Body of pancreas (tissue), 4 donors: Measurements from ENCODE around the gene SIRPA. TPM values are rescaled to one million over a fixed set of nuclear protein-coding genes. Genes with fewer than 3 reads are reported as not detected.

ENCODE experiments used
- ATAC-seq: fragments of 150-250 bp; one replicate; pipeline ENCODE4 v1.9.1; 2016
- DNase-seq, 4 donors: peaks; one replicate each; pipeline ENCODE4 v3.0.0-alpha.2; 2019
- H3K27ac ChIP-seq, 4 donors: fragments of 200-600 bp; sonication (generic); 1 replicate in 3 of 4; 2 replicates in 1 of 4; pipeline versions ENCODE4 v1.5.1 to v1.6.1; 2016 to 2019; ENCODE audit warnings: mild to moderate bottlenecking in 1 of 4, mixed read lengths in 1 of 4, moderate library complexity in 1 of 4
- H3K27me3 ChIP-seq, 2 donors: fragments of 200-600 bp; sonication (generic); one replicate each; pipeline ENCODE4 v1.6.0; 2016; ENCODE audit warnings: mild to moderate bottlenecking in 1 of 2
- H3K36me3 ChIP-seq, 2 donors: fragments of 200-600 bp; sonication (generic); replicated peaks in 1 of 2; 2 replicates each; pipeline ENCODE4 v1.5.1; 2016; ENCODE audit warnings: low read depth in 2 of 2; ENCODE audit not compliant: insufficient read depth in 1 of 2
- H3K4me1 ChIP-seq: fragments of 200-600 bp; sonication (generic); one replicate; pipeline ENCODE4 v1.6.0; 2016
- H3K4me3 ChIP-seq, 2 donors: fragments of 200-600 bp; sonication (generic); 1 replicate in 1 of 2; 2 replicates in 1 of 2; pipeline ENCODE4 v1.5.1; 2016 to 2019
- H3K9me3 ChIP-seq, 3 donors: fragments of 200-600 bp; sonication (generic); 1 replicate in 2 of 3; 2 replicates in 1 of 3; pipeline ENCODE4 v1.5.1; 2016
- POLR2A ChIP-seq, 3 donors: fragments of 450-650 bp; IDR thresholded peaks; one replicate each; pipeline ENCODE4 v1.6.1; 2016; ENCODE audit warnings: antibody characterized with exemption in 3 of 3, mild to moderate bottlenecking in 2 of 3
- WGBS, 2 donors: methylation state at CpG; one replicate each; pipeline ENCODE4 v1.1.5; 2017; 5-methylcytosine and 5-hydroxymethylcytosine counted together
- intact Hi-C: fragments of 100-400 bp; cut with DNase I; formaldehyde crosslinking; loops from one replicate; pipeline ENCODE4 v1.15.1; 2023
- total RNA-seq, 2 donors: library from RNA; depleted of rRNA; stranded (reverse); fragments of >200 nt; gene quantifications; one replicate each; pipeline ENCODE4 v1.1.0, GENCODE V29; 2016
- TF ChIP-seq, protein P1 (sequence below), 7 experiments: fragments of 450-650 bp in 4 of 7; fragments of 200-600 bp in 3 of 7; sonication (generic) in 3 of 7; IDR thresholded peaks; one replicate each; pipeline ENCODE4 v1.5.1; 2016 to 2019; ENCODE audit warnings: antibody characterized with exemption in 7 of 7

Gene SIRPA
- total RNA-seq, 2 donors from 2014 or later = 15.0 to 20.1 TPM

- H3K4me1 ChIP-seq = no peaks in the 10 kb centered on the region
- 55 to 57% methylated on average over 8 of the region's 8 CpGs for WGBS, 2 donors
- TF ChIP-seq, protein P1, sequence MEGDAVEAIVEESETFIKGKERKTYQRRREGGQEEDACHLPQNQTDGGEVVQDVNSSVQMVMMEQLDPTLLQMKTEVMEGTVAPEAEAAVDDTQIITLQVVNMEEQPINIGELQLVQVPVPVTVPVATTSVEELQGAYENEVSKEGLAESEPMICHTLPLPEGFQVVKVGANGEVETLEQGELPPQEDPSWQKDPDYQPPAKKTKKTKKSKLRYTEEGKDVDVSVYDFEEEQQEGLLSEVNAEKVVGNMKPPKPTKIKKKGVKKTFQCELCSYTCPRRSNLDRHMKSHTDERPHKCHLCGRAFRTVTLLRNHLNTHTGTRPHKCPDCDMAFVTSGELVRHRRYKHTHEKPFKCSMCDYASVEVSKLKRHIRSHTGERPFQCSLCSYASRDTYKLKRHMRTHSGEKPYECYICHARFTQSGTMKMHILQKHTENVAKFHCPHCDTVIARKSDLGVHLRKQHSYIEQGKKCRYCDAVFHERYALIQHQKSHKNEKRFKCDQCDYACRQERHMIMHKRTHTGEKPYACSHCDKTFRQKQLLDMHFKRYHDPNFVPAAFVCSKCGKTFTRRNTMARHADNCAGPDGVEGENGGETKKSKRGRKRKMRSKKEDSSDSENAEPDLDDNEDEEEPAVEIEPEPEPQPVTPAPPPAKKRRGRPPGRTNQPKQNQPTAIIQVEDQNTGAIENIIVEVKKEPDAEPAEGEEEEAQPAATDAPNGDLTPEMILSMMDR (IDR thresholded peaks at IDR 0.05) = no peak
- no peak for TF ChIP-seq POLR2A (IDR thresholded peaks at IDR 0.05)
- DNase-seq (no peak), ATAC-seq (no peak)
- no peak overlapping the region for H3K4me3 ChIP-seq
- H3K27me3 ChIP-seq = no peaks in the 10 kb centered on the region
- intact Hi-C loops = no loop called here
- no peaks in the 10 kb centered on the region for H3K9me3 ChIP-seq
- H3K27ac ChIP-seq = no peak overlapping the region
- no peaks in the 10 kb centered on the region for H3K36me3 ChIP-seq
Observed at GRCh38 chr20:1955217-1955616, 60.0 kb downstream of the SIRPA start.

- Histone ChIP-seq H3K4me3 (no peak overlapping the region), H3K27ac (no peak overlapping the region), H3K27me3 (no peaks in the 10 kb centered on the region), H3K4me1 (no peaks in the 10 kb centered on the region), H3K36me3 (no peaks in the 10 kb centered on the region), H3K9me3 (no peaks in the 10 kb centered on the region)
- DNase-seq (no peak), ATAC-seq (no peak)
- WGBS, 2 donors = 72% methylated on average over 2 of the region's 2 CpGs
- intact Hi-C loops = no loop called here
- no peak for TF ChIP-seq POLR2A (IDR thresholded peaks at IDR 0.05)
- TF ChIP-seq, protein P1 (IDR thresholded peaks at IDR 0.05) = no peak
Observed at GRCh38 chr20:1958426-1958825, 63.2 kb downstream of the SIRPA start.

GRCh38 chr20:1959156-1959555, 63.9 kb downstream of the SIRPA start:
- Histone ChIP-seq H3K27ac (no peak overlapping the region), H3K9me3 (no peaks in the 10 kb centered on the region), H3K36me3 (no peaks in the 10 kb centered on the region), H3K27me3 (no peaks in the 10 kb centered on the region), H3K4me3 (no peak overlapping the region), H3K4me1 (no peaks in the 10 kb centered on the region)
- TF ChIP-seq POLR2A (IDR thresholded peaks at IDR 0.05) = no peak
- TF ChIP-seq, protein P1 (IDR thresholded peaks at IDR 0.05) = no peak
- ATAC-seq (no peak), DNase-seq (no peak)
- whole genome bisulfite sequencing, 2 donors = 49 to 60% methylated on average over 2 of the region's 2 CpGs
- intact Hi-C loops = no loop called here

GRCh38 chr20:1961374-1961773, 66.2 kb downstream of the SIRPA start:
- DNase-seq (no peak), ATAC-seq (no peak)
- H3K4me1 ChIP-seq = peaks cover 10% of the 10 kb centered on the region
- no peak overlapping the region for H3K4me3 ChIP-seq
- H3K27ac ChIP-seq = no peak overlapping the region
- 57 to 71% methylated on average over 3 to 5 of the region's 5 CpGs for WGBS, 2 donors
- H3K27me3 ChIP-seq = no peaks in the 10 kb centered on the region
- H3K9me3 ChIP-seq = no peaks in the 10 kb centered on the region
- H3K36me3 ChIP-seq = no peaks in the 10 kb centered on the region
- intact Hi-C loops = loop anchor here (5.0 kb wide), 1 partner anchor 211 kb away; no protein-coding TSS in a partner anchor
- TF ChIP-seq, protein P1 (IDR thresholded peaks at IDR 0.05) = no peak

GRCh38 chr20:1964061-1964460, 68.9 kb downstream of the SIRPA start:
- intact Hi-C loops = loop anchor here (5.0 kb wide), 1 partner anchor 208 kb away; no protein-coding TSS in a partner anchor
- H3K9me3 ChIP-seq = no peaks in the 10 kb centered on the region
- H3K36me3 ChIP-seq = no peaks in the 10 kb centered on the region
- H3K27ac ChIP-seq = no peak overlapping the region
- WGBS, 2 donors = 44 to 47% methylated on average over 4 of the region's 4 CpGs
- peaks cover 10% of the 10 kb centered on the region for H3K4me1 ChIP-seq
- H3K27me3 ChIP-seq = no peaks in the 10 kb centered on the region
- DNase-seq = no peak
- ATAC-seq = no peak
- H3K4me3 ChIP-seq = no peak overlapping the region
- TF ChIP-seq, protein P1 (IDR thresholded peaks at IDR 0.05) = no peak
- TF ChIP-seq POLR2A (IDR thresholded peaks at IDR 0.05) = no peak
